ENCODE measurements around the gene TNIK. TPM values are rescaled to one million over a fixed set of nuclear protein-coding genes. Genes with fewer than 3 reads are reported as not detected.

Gene TNIK
- polyA plus RNA-seq, 1 donor from 2014 or later, result 19.3 TPM

DNA sequence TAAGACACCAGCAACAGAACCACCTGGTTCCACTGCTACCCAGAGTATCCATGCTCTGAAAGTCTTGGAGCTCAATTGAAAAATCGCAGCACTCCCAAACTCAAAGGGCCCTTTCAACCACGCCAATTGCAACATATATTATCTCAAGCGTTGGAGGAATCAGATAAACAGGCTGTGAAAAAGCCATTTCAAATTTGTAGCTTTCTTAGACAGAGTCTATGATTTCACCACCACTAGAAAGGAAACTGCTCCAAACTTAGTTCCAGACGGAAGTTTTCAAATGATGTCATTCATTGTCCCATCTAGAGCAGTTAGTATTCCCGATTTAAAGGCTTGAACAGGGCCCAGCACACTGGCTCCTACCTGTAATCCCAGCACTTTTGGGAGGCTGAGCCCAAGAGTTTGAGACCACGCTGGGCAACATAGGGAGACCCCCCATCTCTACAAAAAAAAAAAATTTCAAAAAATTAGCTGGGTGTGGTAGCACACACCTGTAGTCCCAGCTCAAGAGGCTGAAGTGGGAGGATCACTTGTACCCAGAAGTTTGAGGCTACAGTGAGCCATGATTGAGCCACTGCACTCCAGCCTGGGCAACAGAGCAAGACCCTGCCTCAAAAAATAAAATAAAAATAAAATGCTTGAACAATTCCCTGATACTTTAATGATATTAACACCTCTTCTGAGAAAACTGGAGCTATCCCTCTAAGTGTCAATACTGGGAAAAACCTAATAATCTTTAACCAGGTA is 16.8 kb downstream of the TNIK start:
- H3K9me3 ChIP-seq (ENCODE audit: low read length), result no peaks in the 10 kb centered on the region
- no peaks in the 10 kb centered on the region for H4K20me1 ChIP-seq (ENCODE audit: insufficient read depth)
- H3K9ac ChIP-seq (ENCODE audit: low read length), result no peak overlapping the region
- no peaks in the 10 kb centered on the region for H3K27me3 ChIP-seq (ENCODE audit: insufficient read depth, low read depth, low read length)
- H3K79me2 ChIP-seq (replicated peaks; ENCODE audit: insufficient read depth, low read length), result no peaks in the 10 kb centered on the region
- no peak overlapping the region for H3K4me3 ChIP-seq (ENCODE audit: low read length)
- H3K4me2 ChIP-seq (ENCODE audit: low read length), result no peak overlapping the region
- H3K36me3 ChIP-seq (ENCODE audit: insufficient read depth, low read length), result no peaks in the 10 kb centered on the region
- TF ChIP-seq TAF1 (IDR thresholded peaks at IDR 0.05; ENCODE audit: low read depth), result no peak
- no peak for TF ChIP-seq SMC3 (conservative IDR thresholded peaks at IDR 0.05; ENCODE audit: poor library complexity)
- no peak overlapping the region for H2AFZ ChIP-seq (ENCODE audit: low read depth, low read length)
- no peaks in the 10 kb centered on the region for H3K9me2 ChIP-seq (ENCODE audit: insufficient read depth, low read length)
- H3F3A ChIP-seq (ENCODE audit: insufficient read depth, low read length, poor library complexity, severe bottlenecking), result no peaks in the 10 kb centered on the region
- H3K27ac ChIP-seq (ENCODE audit: low read length), result no peak overlapping the region

DNA sequence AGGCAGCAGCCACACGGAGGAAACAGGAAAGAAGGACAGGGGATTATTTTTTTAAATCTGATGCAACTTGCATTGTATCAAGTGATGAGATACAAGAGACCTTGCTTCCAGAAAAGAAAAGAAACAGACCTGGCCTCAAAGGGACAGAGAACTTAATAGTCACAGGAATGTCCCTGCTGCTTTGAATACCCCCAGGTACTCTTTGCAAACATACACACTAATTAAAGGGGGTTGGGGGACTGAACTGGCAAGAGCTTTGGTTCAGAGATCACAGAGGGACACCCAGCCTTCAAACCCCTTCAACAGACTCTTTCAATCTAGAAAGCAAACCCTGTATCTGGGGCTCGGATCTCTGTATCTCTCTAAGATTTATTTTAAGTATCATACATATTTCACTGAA is 18.0 kb downstream of the TNIK start:
- no peak overlapping the region for H2AFZ ChIP-seq (ENCODE audit: low read depth, low read length)
- H3K4me2 ChIP-seq (ENCODE audit: low read length), result no peak overlapping the region
- H3K9me2 ChIP-seq (ENCODE audit: insufficient read depth, low read length), result no peaks in the 10 kb centered on the region
- no peaks in the 10 kb centered on the region for H3K9me3 ChIP-seq (ENCODE audit: low read length)
- H3F3A ChIP-seq (ENCODE audit: insufficient read depth, low read length, poor library complexity, severe bottlenecking), result no peaks in the 10 kb centered on the region
- no peaks in the 10 kb centered on the region for H3K79me2 ChIP-seq (replicated peaks; ENCODE audit: insufficient read depth, low read length)
- H3K27ac ChIP-seq (ENCODE audit: low read length), result no peak overlapping the region
- no peaks in the 10 kb centered on the region for H3K27me3 ChIP-seq (ENCODE audit: insufficient read depth, low read depth, low read length)
- no peaks in the 10 kb centered on the region for H3K36me3 ChIP-seq (ENCODE audit: insufficient read depth, low read length)
- H3K9ac ChIP-seq (ENCODE audit: low read length), result no peak overlapping the region
- TF ChIP-seq, protein P1, sequence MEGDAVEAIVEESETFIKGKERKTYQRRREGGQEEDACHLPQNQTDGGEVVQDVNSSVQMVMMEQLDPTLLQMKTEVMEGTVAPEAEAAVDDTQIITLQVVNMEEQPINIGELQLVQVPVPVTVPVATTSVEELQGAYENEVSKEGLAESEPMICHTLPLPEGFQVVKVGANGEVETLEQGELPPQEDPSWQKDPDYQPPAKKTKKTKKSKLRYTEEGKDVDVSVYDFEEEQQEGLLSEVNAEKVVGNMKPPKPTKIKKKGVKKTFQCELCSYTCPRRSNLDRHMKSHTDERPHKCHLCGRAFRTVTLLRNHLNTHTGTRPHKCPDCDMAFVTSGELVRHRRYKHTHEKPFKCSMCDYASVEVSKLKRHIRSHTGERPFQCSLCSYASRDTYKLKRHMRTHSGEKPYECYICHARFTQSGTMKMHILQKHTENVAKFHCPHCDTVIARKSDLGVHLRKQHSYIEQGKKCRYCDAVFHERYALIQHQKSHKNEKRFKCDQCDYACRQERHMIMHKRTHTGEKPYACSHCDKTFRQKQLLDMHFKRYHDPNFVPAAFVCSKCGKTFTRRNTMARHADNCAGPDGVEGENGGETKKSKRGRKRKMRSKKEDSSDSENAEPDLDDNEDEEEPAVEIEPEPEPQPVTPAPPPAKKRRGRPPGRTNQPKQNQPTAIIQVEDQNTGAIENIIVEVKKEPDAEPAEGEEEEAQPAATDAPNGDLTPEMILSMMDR (IDR thresholded peaks at IDR 0.05; ENCODE audit: poor library complexity, severe bottlenecking), result no peak
- TF ChIP-seq EP300 (conservative IDR thresholded peaks at IDR 0.05; ENCODE audit: poor library complexity, severe bottlenecking) (no peak), RAD21 (conservative IDR thresholded peaks at IDR 0.05) (no peak), TAF1 (IDR thresholded peaks at IDR 0.05; ENCODE audit: low read depth) (no peak)
- H4K20me1 ChIP-seq (ENCODE audit: insufficient read depth), result no peaks in the 10 kb centered on the region
- no peak overlapping the region for H3K4me3 ChIP-seq (ENCODE audit: low read length)

DNA sequence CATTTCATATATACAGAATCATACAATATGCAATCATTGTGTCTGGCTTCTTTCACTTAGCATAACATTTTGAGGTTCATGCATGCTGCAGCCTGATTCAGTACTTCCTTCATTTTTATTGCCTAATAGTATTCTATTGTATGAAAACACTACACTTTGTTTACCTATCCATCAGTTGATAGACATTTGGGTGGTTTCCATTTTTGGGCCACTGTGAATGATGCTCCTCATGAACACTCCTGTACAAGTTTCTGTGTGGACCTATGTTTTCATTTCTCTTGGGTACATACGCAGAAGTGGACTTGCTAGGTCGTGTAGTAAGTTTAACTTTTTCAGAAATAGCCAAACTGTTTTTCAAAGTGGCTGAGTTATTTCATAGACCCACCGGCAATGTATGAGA is 18.8 kb downstream of the TNIK start:
- no peaks in the 10 kb centered on the region for H3K36me3 ChIP-seq (ENCODE audit: insufficient read depth, low read length)
- H3K79me2 ChIP-seq (replicated peaks; ENCODE audit: insufficient read depth, low read length), result no peaks in the 10 kb centered on the region
- H3K27ac ChIP-seq (ENCODE audit: low read length), result no peak overlapping the region
- H3K4me2 ChIP-seq (ENCODE audit: low read length), result no peak overlapping the region
- H3K9me3 ChIP-seq (ENCODE audit: low read length), result no peaks in the 10 kb centered on the region
- H3K9ac ChIP-seq (ENCODE audit: low read length), result no peak overlapping the region
- H3K4me3 ChIP-seq (ENCODE audit: low read length), result no peak overlapping the region
- H2AFZ ChIP-seq (ENCODE audit: low read depth, low read length), result no peak overlapping the region
- H3K9me2 ChIP-seq (ENCODE audit: insufficient read depth, low read length), result no peaks in the 10 kb centered on the region
- H3K27me3 ChIP-seq (ENCODE audit: insufficient read depth, low read depth, low read length), result no peaks in the 10 kb centered on the region
- no peaks in the 10 kb centered on the region for H4K20me1 ChIP-seq (ENCODE audit: insufficient read depth)
- H3F3A ChIP-seq (ENCODE audit: insufficient read depth, low read length, poor library complexity, severe bottlenecking), result no peaks in the 10 kb centered on the region
- TF ChIP-seq EP300 (conservative IDR thresholded peaks at IDR 0.05; ENCODE audit: poor library complexity, severe bottlenecking) (no peak), TAF1 (IDR thresholded peaks at IDR 0.05; ENCODE audit: low read depth) (no peak), SMC3 (conservative IDR thresholded peaks at IDR 0.05; ENCODE audit: poor library complexity) (no peak), EZH2 (IDR thresholded peaks at IDR 0.05; ENCODE audit: borderline replicate concordance, insufficient read depth, low read length, poor library complexity, severe bottlenecking) (no peak), MXI1 (conservative IDR thresholded peaks at IDR 0.05; ENCODE audit: poor library complexity, severe bottlenecking) (no peak), POLR2AphosphoS5 (IDR thresholded peaks at IDR 0.05) (no peak), RAD21 (conservative IDR thresholded peaks at IDR 0.05) (no peak)
- TF ChIP-seq, protein P2, sequence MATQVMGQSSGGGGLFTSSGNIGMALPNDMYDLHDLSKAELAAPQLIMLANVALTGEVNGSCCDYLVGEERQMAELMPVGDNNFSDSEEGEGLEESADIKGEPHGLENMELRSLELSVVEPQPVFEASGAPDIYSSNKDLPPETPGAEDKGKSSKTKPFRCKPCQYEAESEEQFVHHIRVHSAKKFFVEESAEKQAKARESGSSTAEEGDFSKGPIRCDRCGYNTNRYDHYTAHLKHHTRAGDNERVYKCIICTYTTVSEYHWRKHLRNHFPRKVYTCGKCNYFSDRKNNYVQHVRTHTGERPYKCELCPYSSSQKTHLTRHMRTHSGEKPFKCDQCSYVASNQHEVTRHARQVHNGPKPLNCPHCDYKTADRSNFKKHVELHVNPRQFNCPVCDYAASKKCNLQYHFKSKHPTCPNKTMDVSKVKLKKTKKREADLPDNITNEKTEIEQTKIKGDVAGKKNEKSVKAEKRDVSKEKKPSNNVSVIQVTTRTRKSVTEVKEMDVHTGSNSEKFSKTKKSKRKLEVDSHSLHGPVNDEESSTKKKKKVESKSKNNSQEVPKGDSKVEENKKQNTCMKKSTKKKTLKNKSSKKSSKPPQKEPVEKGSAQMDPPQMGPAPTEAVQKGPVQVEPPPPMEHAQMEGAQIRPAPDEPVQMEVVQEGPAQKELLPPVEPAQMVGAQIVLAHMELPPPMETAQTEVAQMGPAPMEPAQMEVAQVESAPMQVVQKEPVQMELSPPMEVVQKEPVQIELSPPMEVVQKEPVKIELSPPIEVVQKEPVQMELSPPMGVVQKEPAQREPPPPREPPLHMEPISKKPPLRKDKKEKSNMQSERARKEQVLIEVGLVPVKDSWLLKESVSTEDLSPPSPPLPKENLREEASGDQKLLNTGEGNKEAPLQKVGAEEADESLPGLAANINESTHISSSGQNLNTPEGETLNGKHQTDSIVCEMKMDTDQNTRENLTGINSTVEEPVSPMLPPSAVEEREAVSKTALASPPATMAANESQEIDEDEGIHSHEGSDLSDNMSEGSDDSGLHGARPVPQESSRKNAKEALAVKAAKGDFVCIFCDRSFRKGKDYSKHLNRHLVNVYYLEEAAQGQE (IDR thresholded peaks at IDR 0.05; ENCODE audit: borderline replicate concordance), result no peak
- TF ChIP-seq, protein P1 (IDR thresholded peaks at IDR 0.05; ENCODE audit: poor library complexity, severe bottlenecking), result no peak
